SU-DHL-6 (cell line): ENCODE results near the gene NAA10.

Source experiments
- H2AFZ ChIP-seq: fragments of 200-600 bp; sonication (generic); 2 replicates; pipeline ENCODE4 v1.6.1; 2014; ENCODE audit warnings: low read depth, mild to moderate bottlenecking, moderate library complexity, mixed read lengths, antibody characterized with exemption, low read length; ENCODE audit not compliant: severe bottlenecking
- H3F3A ChIP-seq: fragments of 200-600 bp; shearing (Covaris generic); 2 replicates; pipeline ENCODE4 v1.6.0; 2016; ENCODE audit warnings: antibody characterized with exemption, mild to moderate bottlenecking; ENCODE audit not compliant: insufficient read depth
- H3K27ac ChIP-seq: fragments of 200-600 bp; sonication (generic); 2 replicates; pipeline ENCODE4 v1.5.1; 2016; ENCODE audit warnings: low read depth, mild to moderate bottlenecking, low read length, moderate library complexity, mixed read lengths
- H3K27me3 ChIP-seq: fragments of 200-600 bp; sonication (generic), shearing (Covaris generic); 2 replicates; pipeline ENCODE4 v1.6.0; 2014; ENCODE audit warnings: mild to moderate bottlenecking, low read length
- H3K36me3 ChIP-seq: fragments of 200-600 bp; sonication (generic); 2 replicates; pipeline ENCODE4 v1.6.1; 2014; ENCODE audit warnings: mild to moderate bottlenecking, low read length, mixed read lengths
- H3K4me2 ChIP-seq: fragments of 300-600, 200-600 bp; shearing (Covaris generic), sonication (generic); 2 replicates; pipeline ENCODE4 v1.6.0; 2014; ENCODE audit warnings: low read length, low read depth, mild to moderate bottlenecking; ENCODE audit not compliant: poor library complexity, severe bottlenecking
- H3K4me3 ChIP-seq: fragments of 200-600 bp; sonication (generic); 2 replicates; pipeline ENCODE4 v1.5.1; 2014; ENCODE audit warnings: antibody characterized with exemption, low read length, mild to moderate bottlenecking, mixed read lengths; ENCODE audit not compliant: insufficient read depth, poor library complexity, severe bottlenecking
- H3K79me2 ChIP-seq: fragments of 200-600 bp; sonication (generic); 2 replicates; pipeline ENCODE4 v1.6.1; 2014; ENCODE audit warnings: mild to moderate bottlenecking, low read length, moderate library complexity; ENCODE audit not compliant: insufficient read depth
- H3K9ac ChIP-seq: fragments of 200-600 bp; sonication (generic); 2 replicates; pipeline ENCODE4 v1.7.0; 2014; ENCODE audit warnings: mild to moderate bottlenecking, low read length
- H3K9me2 ChIP-seq: fragments of 200-600 bp; sonication (generic); replicated peaks from 2 replicates; pipeline ENCODE4 v1.6.1; 2014; ENCODE audit warnings: low read length; ENCODE audit not compliant: insufficient read depth
- H3K9me3 ChIP-seq: fragments of 200-600 bp; sonication (generic); 2 replicates; pipeline ENCODE4 v1.6.1; 2014; ENCODE audit warnings: low read length, mixed read lengths; ENCODE audit not compliant: insufficient read depth
- H4K20me1 ChIP-seq: fragments of 200-600 bp; sonication (generic); 2 replicates; pipeline ENCODE4 v1.6.1; 2014; ENCODE audit warnings: low read depth, mild to moderate bottlenecking, antibody characterized with exemption, low read length, moderate library complexity, mixed read lengths
- EZH2phosphoT487 ChIP-seq: fragments of 200-600 bp; sonication (generic), shearing (Covaris generic); conservative IDR thresholded peaks from 2 replicates; pipeline ENCODE4 v1.6.1; 2018; ENCODE audit warnings: mild to moderate bottlenecking, antibody characterized with exemption, low read length, moderate library complexity, mixed read lengths
- TF ChIP-seq, protein P1 (sequence below): fragments of 200-600 bp; sonication (generic); IDR thresholded peaks from one replicate; pipeline ENCODE4 v1.5.1; 2017; ENCODE audit warnings: antibody characterized with exemption, mild to moderate bottlenecking, low read length, moderate library complexity; ENCODE audit not compliant: insufficient read depth, poor library complexity, severe bottlenecking

Gene NAA10

DNA sequence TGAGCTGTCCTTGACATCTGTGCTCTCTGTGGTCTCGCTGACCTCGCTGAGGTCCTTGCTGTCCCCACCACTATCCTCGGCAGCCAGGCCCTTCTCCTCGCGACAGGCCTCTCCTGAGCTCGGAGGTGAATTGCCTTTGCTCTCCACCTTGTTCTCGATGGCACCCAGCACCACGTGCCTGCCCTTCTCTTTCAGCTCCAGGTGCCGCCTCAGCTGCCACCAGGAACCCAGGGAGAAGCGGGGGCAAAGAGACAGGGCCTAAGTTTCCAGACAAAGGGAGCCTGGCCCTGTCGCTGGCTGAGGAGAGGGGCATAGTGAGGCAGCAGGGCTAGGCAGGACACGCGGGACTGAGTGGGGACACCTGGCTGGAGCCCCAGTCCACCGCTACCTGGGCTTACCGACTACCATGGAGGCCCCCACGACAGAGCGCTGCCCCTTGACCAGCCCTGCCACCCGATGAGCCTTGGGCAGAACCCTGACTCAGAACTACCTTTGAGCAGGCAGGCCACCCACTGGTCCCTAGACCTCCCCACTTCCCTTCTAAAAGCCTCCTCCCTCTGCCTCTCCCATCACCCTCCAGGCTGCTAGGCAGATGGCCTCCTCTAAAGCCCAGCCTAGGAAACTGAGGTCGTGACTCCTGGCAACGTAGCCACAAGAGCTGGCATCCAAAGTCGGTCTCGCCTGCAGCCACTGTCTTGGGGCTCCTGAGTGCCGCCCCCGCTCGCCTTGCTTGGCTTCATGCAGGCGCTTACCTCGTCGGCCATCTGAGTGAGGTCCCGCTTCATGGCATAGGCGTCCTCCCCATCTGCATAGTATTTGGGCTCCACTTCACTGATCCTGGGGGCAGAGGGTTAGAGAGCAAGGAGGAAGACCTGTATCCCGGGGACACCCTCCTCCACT, 4.6 kb downstream of the NAA10 start:
- no peak overlapping the region for H3K9ac ChIP-seq
- no peak overlapping the region for H3K4me3 ChIP-seq
- TF ChIP-seq, protein P1, sequence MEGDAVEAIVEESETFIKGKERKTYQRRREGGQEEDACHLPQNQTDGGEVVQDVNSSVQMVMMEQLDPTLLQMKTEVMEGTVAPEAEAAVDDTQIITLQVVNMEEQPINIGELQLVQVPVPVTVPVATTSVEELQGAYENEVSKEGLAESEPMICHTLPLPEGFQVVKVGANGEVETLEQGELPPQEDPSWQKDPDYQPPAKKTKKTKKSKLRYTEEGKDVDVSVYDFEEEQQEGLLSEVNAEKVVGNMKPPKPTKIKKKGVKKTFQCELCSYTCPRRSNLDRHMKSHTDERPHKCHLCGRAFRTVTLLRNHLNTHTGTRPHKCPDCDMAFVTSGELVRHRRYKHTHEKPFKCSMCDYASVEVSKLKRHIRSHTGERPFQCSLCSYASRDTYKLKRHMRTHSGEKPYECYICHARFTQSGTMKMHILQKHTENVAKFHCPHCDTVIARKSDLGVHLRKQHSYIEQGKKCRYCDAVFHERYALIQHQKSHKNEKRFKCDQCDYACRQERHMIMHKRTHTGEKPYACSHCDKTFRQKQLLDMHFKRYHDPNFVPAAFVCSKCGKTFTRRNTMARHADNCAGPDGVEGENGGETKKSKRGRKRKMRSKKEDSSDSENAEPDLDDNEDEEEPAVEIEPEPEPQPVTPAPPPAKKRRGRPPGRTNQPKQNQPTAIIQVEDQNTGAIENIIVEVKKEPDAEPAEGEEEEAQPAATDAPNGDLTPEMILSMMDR = no peak
- TF ChIP-seq EZH2phosphoT487 = no peak
- no peaks in the 10 kb centered on the region for H3K9me3 ChIP-seq
- no peak overlapping the region for H2AFZ ChIP-seq
- H3K9me2 ChIP-seq = no peaks in the 10 kb centered on the region
- peaks cover 23% of the 10 kb centered on the region for H3K79me2 ChIP-seq
- no peaks in the 10 kb centered on the region for H4K20me1 ChIP-seq
- peaks cover 22% of the 10 kb centered on the region for H3F3A ChIP-seq
- no peaks in the 10 kb centered on the region for H3K27me3 ChIP-seq
- H3K27ac ChIP-seq = no peak overlapping the region
- no peak overlapping the region for H3K4me2 ChIP-seq
- H3K36me3 ChIP-seq = no peaks in the 10 kb centered on the region

DNA sequence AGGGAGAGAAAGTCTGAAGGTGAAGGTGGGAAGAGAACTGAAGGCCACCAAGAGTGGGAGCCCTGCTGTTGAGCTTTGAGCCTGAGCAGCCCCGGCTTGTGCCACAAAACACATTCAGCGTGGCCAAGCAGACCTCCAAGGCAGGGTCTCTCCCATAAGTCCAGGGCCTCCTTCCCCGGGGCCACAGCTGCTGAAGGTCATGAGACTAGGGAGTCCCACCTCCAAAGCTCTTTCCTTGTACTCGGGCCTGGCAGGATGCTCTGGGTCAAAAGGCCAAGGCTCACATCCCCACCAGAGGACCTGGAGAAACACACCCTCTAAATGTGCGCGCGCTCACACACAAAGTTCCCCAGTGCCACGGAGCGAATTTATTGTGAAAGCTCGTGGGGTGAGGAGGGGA, 5.3 kb downstream of the NAA10 start:
- H3K27ac ChIP-seq = peak overlapping the region; percentile 69
- no peaks in the 10 kb centered on the region for H3K27me3 ChIP-seq
- H3K9me3 ChIP-seq = no peaks in the 10 kb centered on the region
- peak overlapping the region; percentile 67 for H3K4me2 ChIP-seq
- no peak overlapping the region for H3K4me3 ChIP-seq
- H2AFZ ChIP-seq = no peak overlapping the region
- H4K20me1 ChIP-seq = no peaks in the 10 kb centered on the region
- H3F3A ChIP-seq = peaks cover 22% of the 10 kb centered on the region
- no peaks in the 10 kb centered on the region for H3K9me2 ChIP-seq
- no peaks in the 10 kb centered on the region for H3K36me3 ChIP-seq
- TF ChIP-seq EZH2phosphoT487 = no peak
- TF ChIP-seq, protein P1 = no peak
- peak overlapping the region; percentile 43; the same call in 1 of the 2 replicates for H3K9ac ChIP-seq
- peaks cover 29% of the 10 kb centered on the region for H3K79me2 ChIP-seq

DNA sequence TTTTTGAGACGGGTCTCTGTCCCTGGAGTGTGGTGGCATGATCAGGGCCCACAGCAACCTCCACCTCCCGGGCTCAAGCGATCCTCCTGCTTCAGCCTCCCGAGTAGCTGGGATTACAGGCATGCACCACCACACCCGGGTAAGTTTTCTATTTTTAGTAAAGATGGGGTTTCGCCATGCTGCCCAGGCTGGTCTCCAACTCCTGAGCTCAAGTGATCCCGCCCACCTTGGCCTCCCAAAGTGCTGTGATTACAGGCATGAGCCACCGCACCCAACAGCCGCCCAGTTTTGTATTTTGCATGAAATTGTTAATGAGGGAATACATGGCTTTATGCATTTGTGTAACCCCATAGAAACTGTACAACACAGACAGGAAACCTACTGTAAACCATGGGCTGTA, 6.0 kb downstream of the NAA10 start:
- H3K4me2 ChIP-seq = peak overlapping the region; percentile 67
- no peak for TF ChIP-seq EZH2phosphoT487
- no peaks in the 10 kb centered on the region for H3K27me3 ChIP-seq
- no peak overlapping the region for H2AFZ ChIP-seq
- no peaks in the 10 kb centered on the region for H3K9me3 ChIP-seq
- peaks cover 22% of the 10 kb centered on the region for H3F3A ChIP-seq
- peak overlapping the region; percentile 43; the same call in 1 of the 2 replicates for H3K9ac ChIP-seq
- no peaks in the 10 kb centered on the region for H4K20me1 ChIP-seq
- peak overlapping the region; percentile 42 for H3K4me3 ChIP-seq
- peak overlapping the region; percentile 69 for H3K27ac ChIP-seq
- H3K9me2 ChIP-seq = no peaks in the 10 kb centered on the region
- H3K36me3 ChIP-seq = no peaks in the 10 kb centered on the region
- H3K79me2 ChIP-seq = peaks cover 24% of the 10 kb centered on the region
